ENCODE measurements around the gene PGM2L1.

The PGM2L1 gene

DNA sequence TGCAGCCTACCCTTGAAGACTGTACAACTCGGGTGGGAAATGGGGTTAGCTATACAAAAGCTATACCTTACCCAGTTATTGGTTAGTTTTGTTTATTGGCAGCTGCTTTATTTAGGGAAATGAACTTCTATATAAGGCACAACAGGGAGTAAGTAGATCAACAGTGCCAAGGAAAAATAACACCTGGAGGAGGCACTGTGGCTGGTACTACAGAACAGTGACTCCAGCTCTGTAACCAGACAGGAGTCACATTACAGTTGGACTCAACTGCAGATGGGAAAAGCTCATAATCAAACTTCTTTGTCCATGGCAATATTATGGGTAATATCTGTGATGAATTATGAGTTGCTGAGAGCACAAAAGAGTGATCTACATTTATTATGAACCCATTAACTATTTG lies 100.7 kb downstream of the PGM2L1 start:
- no peak for DNase-seq (ENCODE audit: low read depth)

DNA sequence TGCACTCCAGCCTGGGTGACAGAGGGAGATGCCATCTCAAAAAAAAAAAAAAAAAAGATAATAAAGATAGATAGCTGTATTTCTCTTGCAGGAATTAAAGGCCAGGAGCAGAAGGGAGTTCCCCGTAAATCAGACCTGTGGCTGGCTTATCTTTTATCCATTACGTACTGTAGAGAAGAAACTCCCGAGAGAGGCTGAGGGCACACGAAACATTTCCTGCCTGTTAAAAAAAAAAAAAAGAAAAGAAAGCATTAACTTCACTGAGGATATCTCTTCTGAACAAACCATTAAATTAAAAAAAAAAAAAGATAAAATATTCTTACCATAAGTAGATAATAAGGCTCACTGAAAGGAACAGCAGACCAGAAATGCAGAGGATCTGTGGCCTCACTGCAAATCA lies 109.3 kb downstream of the PGM2L1 start:
- DNase-seq (ENCODE audit: low read depth), result no peak

DNA sequence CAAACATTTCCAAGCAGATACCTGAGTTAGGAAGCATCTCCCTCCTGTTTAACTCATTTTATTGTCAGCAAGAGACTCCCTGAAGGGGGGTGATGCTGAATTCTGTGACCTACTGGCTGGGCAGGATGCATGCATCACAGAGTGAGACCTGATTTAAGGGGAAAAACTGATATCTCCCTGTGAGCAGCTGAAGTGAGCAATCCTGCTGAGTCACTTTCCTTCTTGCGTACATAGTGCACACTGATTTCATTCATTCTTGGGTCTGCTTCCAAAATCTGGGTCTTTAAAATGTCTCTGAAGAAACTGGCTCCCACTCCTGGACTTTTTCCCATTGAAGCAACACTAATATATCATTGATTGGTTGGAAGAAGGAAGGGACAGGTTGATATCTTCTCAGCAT lies 110.1 kb downstream of the PGM2L1 start:
- peak; percentile 95 for DNase-seq (ENCODE audit: low read depth)

DNA sequence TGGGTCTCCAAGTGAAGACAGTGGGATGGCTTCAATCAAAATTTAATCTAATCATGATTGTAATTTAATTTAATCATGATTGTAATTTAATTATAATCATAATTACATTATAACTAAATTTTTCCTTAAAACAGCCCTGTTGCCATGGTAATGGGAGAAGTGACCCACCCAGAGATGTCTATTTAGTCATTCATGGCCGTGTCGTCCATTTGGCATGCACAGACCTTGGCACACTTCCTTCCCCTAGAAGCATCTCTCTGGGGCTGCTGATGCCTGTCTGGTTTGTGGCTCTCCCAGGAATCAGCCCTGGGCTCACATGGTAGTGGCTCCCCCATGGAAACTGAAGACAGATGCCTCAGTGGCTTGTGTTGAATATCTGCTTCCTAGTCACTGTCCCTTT lies 113.8 kb downstream of the PGM2L1 start:
- DNase-seq (ENCODE audit: low read depth), result no peak

DNA sequence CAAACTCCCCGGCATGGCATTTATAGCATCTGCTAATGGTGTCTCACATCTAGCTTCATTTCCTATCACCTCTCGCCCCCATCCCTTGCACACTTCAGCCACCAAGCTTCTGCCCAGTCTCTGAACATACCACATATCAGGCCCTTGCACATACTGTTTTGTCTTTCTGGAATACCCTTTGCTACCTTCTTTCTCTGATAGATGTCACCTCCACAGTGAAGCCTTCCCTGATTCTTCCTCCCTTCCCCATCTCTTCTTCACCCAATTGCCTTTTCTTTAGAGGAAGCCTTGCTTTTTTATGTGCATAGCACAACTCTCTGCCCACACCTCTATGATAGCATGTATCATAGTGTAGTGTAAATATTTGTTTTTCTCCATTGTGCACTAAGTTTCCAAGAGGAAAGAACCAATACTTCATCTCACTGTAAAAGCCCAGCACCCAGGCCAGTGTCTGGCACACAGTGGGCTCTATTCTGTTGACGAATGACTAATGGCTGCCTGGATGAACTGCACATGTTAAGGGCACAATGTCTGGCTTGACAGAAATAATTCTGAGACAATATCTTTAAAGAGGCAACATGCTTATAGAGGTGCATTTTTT lies 114.6 kb downstream of the PGM2L1 start:
- no peak for DNase-seq (ENCODE audit: low read depth)

DNA sequence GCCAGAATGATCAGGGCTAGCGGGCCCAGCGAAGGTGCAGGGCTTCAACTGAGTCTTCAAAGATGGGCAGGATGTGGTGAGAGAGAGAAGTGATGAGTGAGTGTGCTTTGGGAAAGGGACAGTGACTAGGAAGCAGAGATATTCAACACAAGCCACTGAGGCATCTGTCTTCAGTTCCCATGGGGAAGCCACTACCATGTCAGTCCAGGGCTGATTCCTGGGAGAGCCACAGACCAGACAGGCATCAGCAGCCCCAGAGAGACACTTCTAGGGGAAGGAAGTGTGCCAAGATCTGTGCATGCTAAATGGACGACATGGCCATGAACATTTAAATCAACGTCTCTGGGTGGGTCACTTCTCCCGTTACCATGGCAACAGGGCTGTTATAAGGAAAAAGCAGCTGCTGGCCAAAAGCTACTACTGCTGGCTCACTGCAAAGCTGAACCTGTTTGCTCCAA lies 115.3 kb downstream of the PGM2L1 start:
- no peak for DNase-seq (ENCODE audit: low read depth)

DNA sequence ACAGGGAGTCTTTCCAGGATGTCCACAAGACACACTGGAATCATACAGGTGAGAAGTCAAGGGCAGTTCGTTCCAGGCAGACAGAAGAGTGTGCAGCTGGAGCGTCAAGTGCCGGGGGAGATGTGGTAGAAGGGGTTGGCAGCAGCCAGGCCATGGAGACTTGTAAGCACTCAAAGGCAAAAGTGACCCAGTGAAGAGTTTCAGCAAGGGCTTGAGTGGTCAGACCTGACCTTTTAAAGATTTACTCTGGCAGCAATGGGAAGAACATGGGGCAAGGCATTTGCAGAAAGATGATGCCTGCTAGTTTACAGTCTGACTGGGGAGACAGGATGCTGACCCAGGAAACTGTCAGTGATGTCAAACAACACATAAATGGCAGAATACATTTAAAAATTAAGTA lies 115.8 kb downstream of the PGM2L1 start:
- DNase-seq (ENCODE audit: low read depth), result no peak

DNA sequence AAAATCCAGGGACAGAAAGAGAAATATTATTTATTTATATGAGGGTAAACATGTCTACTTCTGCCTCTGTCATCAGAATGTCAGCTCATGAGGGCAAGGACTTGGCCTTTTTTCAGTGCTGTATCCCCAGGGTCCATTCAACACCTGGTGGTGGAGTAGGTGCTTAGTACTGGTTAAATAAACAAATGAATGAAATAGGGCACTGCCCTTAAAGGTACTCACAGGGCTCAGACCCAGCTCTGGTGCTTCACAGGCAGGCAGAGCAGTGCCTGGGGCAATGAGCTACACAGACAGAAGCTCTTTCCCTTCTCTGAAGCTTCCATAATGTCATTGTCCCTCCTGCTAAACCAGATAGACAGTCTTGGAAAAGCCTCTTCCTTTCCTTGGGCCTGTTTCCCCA lies 117.7 kb downstream of the PGM2L1 start:
- DNase-seq (ENCODE audit: low read depth), result no peak

All from stromal cell of bone marrow (primary cell).